Lower lobe of right lung (tissue), 2 donors: Measurements from ENCODE around the gene INPP5A. TPM values are rescaled to one million over a fixed set of nuclear protein-coding genes. Genes with fewer than 3 reads are reported as not detected.
A peak's percentile ranks its signal among the peaks of the same experiment; 100 is the strongest.

Experiments used
- ATAC-seq, 2 donors: fragments of 200-7000 bp; cut with Tn5 transposase; one replicate each; pipeline ENCODE4 v1.9.1; 2020 to 2022; ENCODE audit warnings: mild to moderate bottlenecking in 2 of 2, moderate library complexity in 2 of 2
- DNase-seq: peaks from one replicate; pipeline ENCODE4 v3.0.0-alpha.2; 2020
- H3K27ac ChIP-seq: fragments of 200-600 bp; one replicate; pipeline ENCODE4 v1.8.0; 2022
- H3K27me3 ChIP-seq: fragments of 200-600 bp; one replicate; pipeline ENCODE4 v1.8.0; 2022; ENCODE audit warnings: low read depth
- H3K36me3 ChIP-seq: fragments of 200-600 bp; one replicate; pipeline ENCODE4 v1.8.0; 2022; ENCODE audit warnings: mild to moderate bottlenecking
- H3K4me1 ChIP-seq: fragments of 200-600 bp; one replicate; pipeline ENCODE4 v1.8.0; 2022
- H3K4me3 ChIP-seq: fragments of 200-600 bp; one replicate; pipeline ENCODE4 v1.8.0; 2022; ENCODE audit warnings: mild to moderate bottlenecking
- H3K9me3 ChIP-seq: fragments of 200-600 bp; one replicate; pipeline ENCODE4 v1.8.0; 2022
- intact Hi-C: fragments of 100-400 bp; cut with DNase I; formaldehyde crosslinking; loops from one replicate; pipeline ENCODE4 v1.11.0; 2022
- total RNA-seq: library from RNA; stranded (reverse); fragmentation: NEBNext Ultra II Directional; extraction: Animal tissue kit (Norgen Biotek cat#: 25700); gene quantifications from one replicate; pipeline ENCODE4 v1.2.1, GENCODE V29; 2021
- TF ChIP-seq, protein P1 (sequence below): fragments of 200-600 bp; IDR thresholded peaks from one replicate; pipeline ENCODE4 v1.8.0; 2022; ENCODE audit warnings: antibody characterized with exemption, mild to moderate bottlenecking
- donor health status: DM: no; HTN: yes; CAD: no; lungs with severe emphysema.

INPP5A gene
- total RNA-seq, 1 donor from 2014 or later, result 34.1 TPM

DNA sequence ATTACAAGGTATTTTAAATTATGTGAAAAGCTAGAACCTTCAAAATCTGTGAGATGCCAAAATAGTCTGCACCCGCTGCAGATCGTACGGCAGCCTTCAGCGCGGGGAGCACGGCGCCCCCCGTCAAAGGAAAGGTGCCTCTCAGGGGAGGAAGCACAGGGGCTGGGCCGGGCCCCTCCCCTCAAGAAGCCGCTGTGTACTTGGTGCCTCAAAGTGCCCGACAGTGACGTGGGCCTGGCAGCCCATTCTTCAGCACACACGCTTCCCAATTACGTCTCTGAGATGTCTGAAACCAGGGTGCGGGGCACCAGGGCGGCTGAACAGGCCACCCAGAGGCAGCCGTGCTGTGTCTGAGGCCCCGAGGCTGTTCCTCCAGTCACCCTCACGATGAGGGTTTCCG lies 116.1 kb downstream of the INPP5A start:
- Histone ChIP-seq H3K4me1 (no peaks in the 10 kb centered on the region), H3K27ac (no peak overlapping the region), H3K9me3 (no peaks in the 10 kb centered on the region), H3K27me3 (no peaks in the 10 kb centered on the region), H3K4me3 (no peak overlapping the region), H3K36me3 (peaks cover 35% of the 10 kb centered on the region)
- ATAC-seq (no peak), DNase-seq (peak; percentile 19)
- intact Hi-C loops, result no loop called here
- TF ChIP-seq, protein P1, sequence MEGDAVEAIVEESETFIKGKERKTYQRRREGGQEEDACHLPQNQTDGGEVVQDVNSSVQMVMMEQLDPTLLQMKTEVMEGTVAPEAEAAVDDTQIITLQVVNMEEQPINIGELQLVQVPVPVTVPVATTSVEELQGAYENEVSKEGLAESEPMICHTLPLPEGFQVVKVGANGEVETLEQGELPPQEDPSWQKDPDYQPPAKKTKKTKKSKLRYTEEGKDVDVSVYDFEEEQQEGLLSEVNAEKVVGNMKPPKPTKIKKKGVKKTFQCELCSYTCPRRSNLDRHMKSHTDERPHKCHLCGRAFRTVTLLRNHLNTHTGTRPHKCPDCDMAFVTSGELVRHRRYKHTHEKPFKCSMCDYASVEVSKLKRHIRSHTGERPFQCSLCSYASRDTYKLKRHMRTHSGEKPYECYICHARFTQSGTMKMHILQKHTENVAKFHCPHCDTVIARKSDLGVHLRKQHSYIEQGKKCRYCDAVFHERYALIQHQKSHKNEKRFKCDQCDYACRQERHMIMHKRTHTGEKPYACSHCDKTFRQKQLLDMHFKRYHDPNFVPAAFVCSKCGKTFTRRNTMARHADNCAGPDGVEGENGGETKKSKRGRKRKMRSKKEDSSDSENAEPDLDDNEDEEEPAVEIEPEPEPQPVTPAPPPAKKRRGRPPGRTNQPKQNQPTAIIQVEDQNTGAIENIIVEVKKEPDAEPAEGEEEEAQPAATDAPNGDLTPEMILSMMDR, result no peak

DNA sequence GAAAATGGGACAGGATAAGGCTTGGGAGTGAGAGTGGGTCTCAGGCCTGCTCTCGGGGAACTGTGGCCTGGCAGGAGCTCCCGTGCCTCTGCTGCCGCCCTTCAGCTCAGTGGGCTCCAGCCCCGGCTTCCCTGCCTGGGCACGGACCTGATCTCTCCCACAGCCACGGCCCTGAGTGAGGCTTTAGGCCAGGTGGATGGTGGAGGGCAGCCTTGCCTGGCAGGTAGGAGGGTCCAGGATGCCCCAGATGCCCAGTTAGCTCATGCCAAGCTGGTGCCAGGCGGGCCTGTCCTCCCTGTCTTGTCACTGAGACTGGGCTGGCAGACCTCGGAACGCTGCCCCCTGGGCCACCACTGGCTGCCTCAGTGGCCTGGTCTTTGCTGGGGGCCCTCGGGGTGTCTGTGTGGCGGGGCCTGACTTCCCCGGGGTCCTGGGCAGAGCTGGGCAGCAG lies 116.6 kb downstream of the INPP5A start:
- peaks cover 40% of the 10 kb centered on the region for H3K36me3 ChIP-seq
- H3K4me3 ChIP-seq, result no peak overlapping the region
- H3K9me3 ChIP-seq, result no peaks in the 10 kb centered on the region
- no peaks in the 10 kb centered on the region for H3K4me1 ChIP-seq
- TF ChIP-seq, protein P1, result no peak
- ATAC-seq (peak in 1 of 2 donors; percentile 13), DNase-seq (peak; percentile 37)
- intact Hi-C loops, result no loop called here
- H3K27me3 ChIP-seq, result no peaks in the 10 kb centered on the region
- H3K27ac ChIP-seq, result no peak overlapping the region

DNA sequence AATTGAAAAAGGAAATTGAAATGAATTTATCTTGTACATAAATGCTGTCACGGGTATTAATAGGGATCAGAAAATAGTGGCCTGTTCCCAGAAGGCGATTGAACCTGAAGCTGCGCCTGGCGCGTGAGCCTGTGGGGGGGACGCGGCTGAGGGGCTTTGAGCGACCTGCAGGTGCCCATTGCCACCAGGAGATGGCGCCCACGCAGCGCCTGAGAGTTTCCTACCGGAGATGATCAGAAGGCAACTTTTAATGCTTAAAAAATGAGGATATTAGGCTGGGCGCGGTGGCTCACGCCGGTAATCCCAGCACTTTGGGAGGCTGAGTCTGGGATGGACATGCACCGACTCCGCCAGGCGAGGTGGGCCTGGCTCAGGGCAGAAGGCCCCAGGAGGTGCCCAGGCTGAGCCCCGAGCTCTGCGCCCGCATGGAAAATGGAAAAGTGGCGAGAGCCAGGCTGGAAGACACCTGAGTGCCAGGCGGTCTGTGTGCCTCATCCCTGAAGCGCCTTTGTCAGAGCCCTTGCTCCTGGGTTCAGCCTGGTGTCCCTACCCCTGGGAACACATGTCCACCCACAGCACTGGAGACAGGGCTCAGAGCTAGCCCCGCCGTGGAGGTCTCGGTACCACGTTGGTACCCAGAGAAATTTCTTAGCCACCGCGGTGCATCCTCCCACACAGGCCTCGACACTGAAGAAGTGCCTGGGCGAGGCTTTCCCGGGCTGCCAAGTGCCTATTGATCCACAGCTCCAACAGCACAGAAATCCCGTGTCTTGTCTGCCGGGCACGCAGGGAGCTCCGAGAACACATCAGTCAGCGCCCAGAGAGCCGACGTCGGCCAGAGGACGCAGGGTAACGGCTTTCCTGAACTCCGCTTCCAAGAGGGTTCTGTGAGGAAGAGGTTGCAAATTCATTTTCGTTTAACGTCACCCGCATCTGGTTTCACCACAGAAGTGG lies 117.4 kb downstream of the INPP5A start:
- Histone ChIP-seq H3K27ac (no peak overlapping the region), H3K27me3 (no peaks in the 10 kb centered on the region), H3K4me3 (no peak overlapping the region), H3K4me1 (no peaks in the 10 kb centered on the region), H3K9me3 (no peaks in the 10 kb centered on the region), H3K36me3 (peaks cover 47% of the 10 kb centered on the region)
- DNase-seq, result peak; percentile 76
- peak; percentile 66 to 70 for ATAC-seq
- intact Hi-C loops, result no loop called here
- TF ChIP-seq, protein P1, result peak; percentile 92

DNA sequence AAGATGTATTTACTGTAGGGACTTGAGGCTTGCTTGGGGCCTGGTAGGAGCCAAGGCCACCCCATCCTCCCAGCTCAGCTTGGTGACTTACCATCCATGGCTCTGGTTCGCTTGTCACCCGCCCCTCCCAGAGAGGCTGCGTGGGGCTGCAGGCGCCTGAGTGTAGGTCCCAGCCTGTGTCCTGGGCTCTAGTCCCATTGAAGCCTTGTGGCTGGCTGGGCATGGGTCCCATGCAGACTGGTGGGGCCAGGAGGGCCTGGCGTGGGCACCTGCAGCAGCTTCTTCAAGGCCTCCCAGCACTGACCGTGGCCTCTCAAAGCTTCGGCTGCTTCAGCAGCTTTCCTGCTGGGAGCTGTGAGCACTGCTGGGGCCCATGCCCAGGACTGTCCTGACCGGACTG lies 118.1 kb downstream of the INPP5A start:
- intact Hi-C loops, result no loop called here
- H3K4me1 ChIP-seq, result no peaks in the 10 kb centered on the region
- no peak overlapping the region for H3K4me3 ChIP-seq

DNA sequence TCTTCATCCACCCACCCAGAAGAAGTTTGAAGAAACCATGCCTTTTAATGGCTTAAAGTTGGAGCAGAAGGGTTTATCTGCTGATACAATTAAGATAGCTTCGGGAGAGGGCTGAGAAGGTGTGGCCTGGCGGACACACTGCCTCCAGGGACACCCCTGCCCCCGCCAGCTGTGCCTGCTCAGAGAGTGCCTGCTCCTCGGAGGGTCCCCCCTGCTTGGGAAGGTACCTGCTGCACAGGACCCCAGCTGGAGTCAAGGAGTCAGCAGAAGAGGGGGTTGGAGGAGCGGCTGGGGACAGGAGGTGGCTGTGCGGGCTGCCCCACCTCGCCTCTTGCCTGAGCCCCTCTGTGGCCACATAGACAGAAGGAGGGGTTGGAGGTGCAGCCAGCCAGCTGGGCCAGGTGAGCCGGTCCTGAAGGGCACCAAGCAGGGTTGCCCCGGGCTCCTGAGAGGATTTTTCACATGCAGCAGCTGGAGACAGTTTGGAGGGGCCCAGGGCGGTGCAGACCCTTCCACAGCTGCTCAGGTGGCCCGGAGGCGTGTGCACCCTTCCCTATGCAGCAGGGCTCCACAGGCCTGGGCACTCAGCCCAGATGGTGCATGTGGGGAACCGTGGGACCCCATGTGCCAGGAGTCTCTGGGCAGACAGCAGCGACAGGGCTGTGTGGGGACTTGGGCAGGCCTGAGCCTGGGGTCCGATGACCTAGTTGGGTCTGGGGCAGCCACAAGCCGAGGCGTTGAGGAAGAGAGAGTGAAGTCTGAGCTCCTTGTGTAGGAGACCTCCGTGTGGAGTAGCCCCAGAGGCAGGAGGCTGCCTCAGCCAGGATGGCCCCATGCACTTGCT lies 118.9 kb downstream of the INPP5A start:
- Histone ChIP-seq H3K4me1 (no peaks in the 10 kb centered on the region), H3K9me3 (no peaks in the 10 kb centered on the region), H3K27me3 (no peaks in the 10 kb centered on the region), H3K36me3 (peaks cover 48% of the 10 kb centered on the region), H3K27ac (no peak overlapping the region), H3K4me3 (no peak overlapping the region)
- ATAC-seq, result no peak
- intact Hi-C loops, result no loop called here
- TF ChIP-seq, protein P1, result no peak
- DNase-seq, result peak; percentile 41

More for the DNA sequence above, 118.1 kb downstream of the INPP5A start:
- TF ChIP-seq, protein P1, result no peak
- H3K36me3 ChIP-seq, result peaks cover 48% of the 10 kb centered on the region
- no peaks in the 10 kb centered on the region for H3K27me3 ChIP-seq
- no peak for ATAC-seq
- H3K9me3 ChIP-seq, result no peaks in the 10 kb centered on the region
- H3K27ac ChIP-seq, result no peak overlapping the region
- DNase-seq, result peak; percentile 24
